Keratinocyte (primary cell): ENCODE measurements around the gene C1R.

Experiments
- CTCF ChIP-seq, 3 experiments: IDR thresholded peaks in 1 of 3; conservative IDR thresholded peaks in 1 of 3; optimal IDR thresholded peaks in 1 of 3; 2 replicates in 2 of 3; 3 replicates in 1 of 3; pipeline versions ENCODE3 to v1.5.1; 2011; ENCODE audit warnings: low read length in 3 of 3, mild to moderate bottlenecking in 3 of 3, moderate library complexity in 2 of 3, control low read depth in 1 of 3, inconsistent platforms in 1 of 3; ENCODE audit not compliant: insufficient read depth in 2 of 3; ENCODE audit errors: extremely low read depth in 1 of 3
- EZH2 ChIP-seq: IDR thresholded peaks from one replicate; pipeline ENCODE4 v1.6.1; 2012; ENCODE audit warnings: inconsistent platforms, mild to moderate bottlenecking, low read length, moderate library complexity

GRCh38 chr12:7072554-7072953 is 19.7 kb downstream of the C1R start:
- TF ChIP-seq CTCF (optimal IDR thresholded peaks at IDR 0.05 in 1 of 3, IDR thresholded peaks at IDR 0.05 in 1 of 3, conservative IDR thresholded peaks at IDR 0.05 in 1 of 3; ENCODE audit: extremely low read depth in 1 of 3, insufficient read depth in 2 of 3, low read length in 3 of 3) (no peak), EZH2 (no peak)
